Measurements from ENCODE around the gene FOCAD. TPM values are rescaled to one million over a fixed set of nuclear protein-coding genes. Genes with fewer than 3 reads are reported as not detected.

FOCAD gene
- total and polyA plus RNA-seq, 2 experiments from 2014 or later: 20.8 to 67.4 TPM

DNA sequence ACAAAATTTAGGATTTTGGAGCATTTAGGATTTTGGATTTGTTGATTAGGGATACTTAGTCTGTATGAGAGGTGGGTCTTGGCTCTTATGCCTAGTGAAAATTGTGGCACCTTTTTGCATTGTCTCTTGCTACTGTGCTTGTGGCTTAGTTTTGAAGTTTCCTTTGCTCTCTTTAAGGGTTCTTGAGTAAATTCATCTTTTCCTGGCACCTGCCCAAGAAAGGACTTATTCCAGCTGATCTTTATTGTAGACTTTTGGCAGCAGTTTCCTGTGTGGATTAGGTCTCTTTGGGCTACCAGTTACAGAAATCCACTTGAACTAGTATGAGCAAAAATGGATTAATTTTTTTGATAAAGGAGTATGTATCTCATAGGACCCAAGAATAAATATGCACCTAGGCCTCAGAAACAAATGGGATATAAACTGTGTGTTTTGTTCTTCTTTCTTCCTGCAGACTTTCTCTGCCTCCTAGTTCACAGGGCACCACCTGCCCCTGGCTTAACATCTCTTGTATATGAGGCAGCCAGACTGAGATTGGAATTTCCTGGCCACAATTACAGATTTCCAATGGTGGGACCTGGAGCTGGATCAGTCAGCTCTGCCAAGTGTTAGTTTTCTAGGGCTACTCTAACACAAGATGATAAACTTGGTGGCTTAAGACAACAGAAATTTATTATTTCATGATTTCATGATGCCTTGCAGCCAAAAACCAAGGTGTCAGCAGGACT is 44.6 kb downstream of the FOCAD start:
- H3K4me1 ChIP-seq (ENCODE audit: insufficient read depth): peaks cover 19% of the 10 kb centered on the region
- H3K9me2 ChIP-seq (ENCODE audit: insufficient read depth): no peaks in the 10 kb centered on the region
- no peak overlapping the region for H3K27ac ChIP-seq
- no peak for TF ChIP-seq EZH2phosphoT487 (IDR thresholded peaks at IDR 0.05; ENCODE audit: insufficient read depth, low read depth)
- no peak for TF ChIP-seq EZH2 (IDR thresholded peaks at IDR 0.05; ENCODE audit: insufficient read depth, poor library complexity, severe bottlenecking)
- H3K36me3 ChIP-seq (ENCODE audit: low read depth): peaks cover 6% of the 10 kb centered on the region
- 0 out of 2 replicates have a peak, but pooled peaks cover 6% of the 10 kb centered on the region for H3F3A ChIP-seq (ENCODE audit: insufficient read depth)
- H3K4me3 ChIP-seq: no peak overlapping the region
- H2AFZ ChIP-seq: no peak overlapping the region
- in situ Hi-C loops (cut with MboI): no loop called here
- no peaks in the 10 kb centered on the region for H3K79me2 ChIP-seq (ENCODE audit: insufficient read depth)
- H3K4me2 ChIP-seq (ENCODE audit: unreplicated experiment): no peak overlapping the region
- DNase-seq: peak; percentile 34
- H4K20me1 ChIP-seq (ENCODE audit: insufficient read depth): no peaks in the 10 kb centered on the region
- no peaks in the 10 kb centered on the region for H3K27me3 ChIP-seq (replicated peaks; ENCODE audit: insufficient read depth)
- H3K9me3 ChIP-seq (ENCODE audit: low read depth): no peaks in the 10 kb centered on the region
- no peak overlapping the region for H3K9ac ChIP-seq

DNA sequence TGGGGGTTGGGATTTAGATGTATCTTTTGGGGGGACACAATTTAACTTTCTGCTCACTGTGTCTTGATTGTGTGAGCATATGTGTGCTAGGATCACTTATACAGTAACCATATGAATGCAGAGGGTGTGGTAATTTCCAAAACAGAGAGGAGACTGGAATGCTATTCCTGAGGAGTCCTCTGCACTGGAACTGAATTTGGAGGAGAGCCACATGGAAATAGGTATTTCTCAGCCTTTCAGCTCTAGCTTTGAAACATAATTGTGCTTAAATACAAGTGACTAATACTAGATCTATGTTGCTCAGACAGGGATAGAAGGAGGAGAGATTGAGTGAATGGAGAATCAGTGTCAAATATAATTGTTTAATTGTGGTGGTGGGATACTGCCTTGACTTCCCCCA is 45.5 kb downstream of the FOCAD start:
- Histone ChIP-seq H3K9ac (no peak overlapping the region), H3K4me2 (ENCODE audit: unreplicated experiment) (peak overlapping the region; percentile 29), H3K9me2 (ENCODE audit: insufficient read depth) (no peaks in the 10 kb centered on the region), H4K20me1 (ENCODE audit: insufficient read depth) (no peaks in the 10 kb centered on the region), H3K9me3 (ENCODE audit: low read depth) (no peaks in the 10 kb centered on the region), H3K4me3 (no peak overlapping the region), H3K27ac (no peak overlapping the region), H2AFZ (no peak overlapping the region), H3K27me3 (replicated peaks; ENCODE audit: insufficient read depth) (no peaks in the 10 kb centered on the region), H3F3A (ENCODE audit: insufficient read depth) (0 out of 2 replicates have a peak, but pooled peaks cover 6% of the 10 kb centered on the region), H3K4me1 (ENCODE audit: insufficient read depth) (peaks cover 19% of the 10 kb centered on the region), H3K79me2 (ENCODE audit: insufficient read depth) (no peaks in the 10 kb centered on the region), H3K36me3 (ENCODE audit: low read depth) (peaks cover 6% of the 10 kb centered on the region; the same call in 1 of the 2 replicates)
- in situ Hi-C loops (cut with MboI): no loop called here
- DNase-seq: peak; percentile 38
- no peak for TF ChIP-seq EZH2 (IDR thresholded peaks at IDR 0.05; ENCODE audit: insufficient read depth, poor library complexity, severe bottlenecking)
- no peak for TF ChIP-seq EZH2phosphoT487 (IDR thresholded peaks at IDR 0.05; ENCODE audit: insufficient read depth, low read depth)

DNA sequence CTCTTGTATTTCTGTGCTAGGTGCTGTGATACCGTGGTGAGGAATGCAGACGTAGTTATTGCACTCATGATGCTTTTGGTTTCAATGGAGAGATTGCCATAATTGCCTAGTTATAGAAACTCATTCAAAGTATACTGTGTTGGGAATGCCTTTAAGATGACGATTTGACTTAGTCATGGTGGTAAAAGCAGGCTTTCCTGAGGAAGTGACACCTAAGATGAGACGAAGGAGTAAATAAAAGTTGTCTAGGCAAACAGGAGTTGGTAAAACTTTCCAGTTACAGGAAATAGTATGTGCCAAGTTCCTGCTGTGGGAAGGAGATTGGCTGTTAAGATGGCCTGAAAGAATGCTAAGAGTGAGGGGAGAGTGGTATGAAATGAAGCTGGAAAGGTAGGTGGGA is 48.1 kb downstream of the FOCAD start:
- Histone ChIP-seq H3K9me2 (ENCODE audit: insufficient read depth) (no peaks in the 10 kb centered on the region), H3K27me3 (replicated peaks; ENCODE audit: insufficient read depth) (no peaks in the 10 kb centered on the region), H2AFZ (no peak overlapping the region), H3K9ac (no peak overlapping the region), H3K4me3 (no peak overlapping the region), H3K79me2 (ENCODE audit: insufficient read depth) (no peaks in the 10 kb centered on the region), H4K20me1 (ENCODE audit: insufficient read depth) (no peaks in the 10 kb centered on the region), H3F3A (ENCODE audit: insufficient read depth) (0 out of 2 replicates have a peak, but pooled peaks cover 6% of the 10 kb centered on the region), H3K4me1 (ENCODE audit: insufficient read depth) (peaks cover 19% of the 10 kb centered on the region), H3K36me3 (ENCODE audit: low read depth) (no peaks in the 10 kb centered on the region), H3K4me2 (ENCODE audit: unreplicated experiment) (peak overlapping the region; percentile 14), H3K9me3 (ENCODE audit: low read depth) (no peaks in the 10 kb centered on the region), H3K27ac (peak overlapping the region; percentile 30; the same call in 1 of the 2 replicates)
- DNase-seq: peak; percentile 69
- TF ChIP-seq EZH2phosphoT487 (IDR thresholded peaks at IDR 0.05; ENCODE audit: insufficient read depth, low read depth): no peak
- WGBS, 2 experiments (ENCODE audit: low coverage in 1 of 2, low lambda C conversion rate in 2 of 2, missing lambda C conversion rate in 2 of 2): 39 to 53% methylated on average over 4 of the region's 4 CpGs
- in situ Hi-C loops (cut with MboI): no loop called here

DNA sequence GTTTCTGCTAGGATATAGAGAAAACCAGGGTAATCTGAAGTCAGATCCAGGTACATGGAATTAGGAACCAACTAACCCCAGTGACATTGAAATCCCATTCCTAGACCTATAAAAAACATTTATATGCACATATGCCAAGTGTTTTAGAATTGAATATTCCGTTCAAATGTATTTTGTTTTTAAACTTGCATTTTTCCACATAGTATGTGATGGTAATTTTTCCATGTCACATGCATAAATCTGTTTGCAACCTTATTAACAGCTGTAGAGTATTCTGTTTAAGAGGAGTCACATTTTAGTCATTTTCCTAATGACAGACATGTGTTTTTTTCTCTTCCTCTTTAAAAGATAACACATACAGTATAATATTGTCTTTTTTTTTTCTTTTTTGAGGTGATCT is 50.2 kb downstream of the FOCAD start:
- 0 out of 2 replicates have a peak, but pooled peaks cover 6% of the 10 kb centered on the region for H3F3A ChIP-seq (ENCODE audit: insufficient read depth)
- no peak overlapping the region for H3K4me3 ChIP-seq
- no peak overlapping the region for H3K4me2 ChIP-seq (ENCODE audit: unreplicated experiment)
- no peak for DNase-seq
- 43 to 70% methylated on average over 1 of the region's 1 CpG for WGBS, 2 experiments (ENCODE audit: low coverage in 1 of 2, low lambda C conversion rate in 2 of 2, missing lambda C conversion rate in 2 of 2)
- in situ Hi-C loops (cut with MboI): no loop called here
- H3K9ac ChIP-seq: no peak overlapping the region
- no peaks in the 10 kb centered on the region; the same call in 1 of the 2 replicates for H3K36me3 ChIP-seq (ENCODE audit: low read depth)
- H3K9me3 ChIP-seq (ENCODE audit: low read depth): no peaks in the 10 kb centered on the region
- peaks cover 11% of the 10 kb centered on the region for H3K4me1 ChIP-seq (ENCODE audit: insufficient read depth)
- no peak overlapping the region for H3K27ac ChIP-seq
- H2AFZ ChIP-seq: no peak overlapping the region
- H4K20me1 ChIP-seq (ENCODE audit: insufficient read depth): no peaks in the 10 kb centered on the region
- no peaks in the 10 kb centered on the region for H3K9me2 ChIP-seq (ENCODE audit: insufficient read depth)
- H3K79me2 ChIP-seq (ENCODE audit: insufficient read depth): no peaks in the 10 kb centered on the region
- TF ChIP-seq EZH2phosphoT487 (IDR thresholded peaks at IDR 0.05; ENCODE audit: insufficient read depth, low read depth) (no peak), EZH2 (IDR thresholded peaks at IDR 0.05; ENCODE audit: insufficient read depth, poor library complexity, severe bottlenecking) (no peak)
- no peaks in the 10 kb centered on the region for H3K27me3 ChIP-seq (replicated peaks; ENCODE audit: insufficient read depth)

All from GM23248 (cell line).